Tibial artery (tissue), 4 donors: ENCODE measurements around the gene IL1RAPL1.

Experiments
- DNase-seq, 2 donors: peaks; one replicate each; pipeline ENCODE4 v3.0.0-alpha.2; 2019
- H3K27ac ChIP-seq, 2 donors: fragments of 200-600 bp; sonication (generic) in 1 of 2; 1 replicate in 1 of 2; 2 replicates in 1 of 2; pipeline ENCODE4 v1.5.1; 2018 to 2019; ENCODE audit warnings: mild to moderate bottlenecking in 1 of 2
- H3K27me3 ChIP-seq, 2 donors: fragments of 200-600 bp; sonication (generic) in 1 of 2; one replicate each; pipeline versions ENCODE4 v1.5.1 to v1.6.0; 2016 to 2019
- H3K36me3 ChIP-seq, 3 donors: fragments of 200-600 bp; sonication (generic) in 2 of 3; one replicate each; pipeline ENCODE4 v1.5.1; 2016 to 2019; ENCODE audit warnings: mild to moderate bottlenecking in 2 of 3
- H3K4me1 ChIP-seq, 4 donors: fragments of 200-600 bp; sonication (generic) in 2 of 4; 1 replicate in 3 of 4; 2 replicates in 1 of 4; pipeline ENCODE4 v1.5.1; 2016 to 2019
- H3K4me3 ChIP-seq, 2 donors: fragments of 200-600 bp; sonication (generic) in 1 of 2; 1 replicate in 1 of 2; 2 replicates in 1 of 2; pipeline ENCODE4 v1.5.1; 2018 to 2019; ENCODE audit warnings: mild to moderate bottlenecking in 2 of 2
- H3K9me3 ChIP-seq, 3 donors: fragments of 200-600 bp; sonication (generic) in 1 of 3; one replicate each; pipeline ENCODE4 v1.5.1; 2016 to 2019
- CTCF ChIP-seq, 2 experiments: fragments of 200-600 bp in 1 of 2; fragments of 450-650 bp in 1 of 2; IDR thresholded peaks; one replicate each; pipeline ENCODE4 v1.5.1; 2017 to 2019; ENCODE audit warnings: antibody characterized with exemption in 2 of 2, mild to moderate bottlenecking in 1 of 2, moderate library complexity in 1 of 2
- intact Hi-C: fragments of 100-400 bp; cut with DNase I; formaldehyde crosslinking; loops from one replicate; pipeline ENCODE4 v1.15.0; 2023; ENCODE audit warnings: low total_unique reads

Gene IL1RAPL1

GRCh38 chrX:29434939-29435338, 847.7 kb downstream of the IL1RAPL1 start:
- Histone ChIP-seq H3K4me1 (no peaks in the 10 kb centered on the region), H3K9me3 (no peaks in the 10 kb centered on the region), H3K27ac (no peak overlapping the region), H3K36me3 (no peaks in the 10 kb centered on the region), H3K4me3 (no peak overlapping the region), H3K27me3 (no peaks in the 10 kb centered on the region)
- intact Hi-C loops, result no loop called here
- DNase-seq, result no peak
- TF ChIP-seq CTCF (IDR thresholded peaks at IDR 0.05), result no peak

- Histone ChIP-seq H3K9me3 (no peaks in the 10 kb centered on the region), H3K4me1 (no peaks in the 10 kb centered on the region), H3K27ac (no peak overlapping the region), H3K36me3 (no peaks in the 10 kb centered on the region), H3K4me3 (no peak overlapping the region), H3K27me3 (no peaks in the 10 kb centered on the region)
- no peak for DNase-seq
- TF ChIP-seq CTCF (IDR thresholded peaks at IDR 0.05), result no peak
- intact Hi-C loops, result no loop called here
Measured at GRCh38 chrX:29435396-29435795, 848.1 kb downstream of the IL1RAPL1 start.

- Histone ChIP-seq H3K27me3 (no peaks in the 10 kb centered on the region), H3K4me1 (no peaks in the 10 kb centered on the region), H3K9me3 (no peaks in the 10 kb centered on the region), H3K36me3 (no peaks in the 10 kb centered on the region), H3K4me3 (no peak overlapping the region), H3K27ac (no peak overlapping the region)
- intact Hi-C loops, result no loop called here
- no peak for TF ChIP-seq CTCF (IDR thresholded peaks at IDR 0.05)
- no peak for DNase-seq
Measured at GRCh38 chrX:29447867-29448266, 860.6 kb downstream of the IL1RAPL1 start.

GRCh38 chrX:29453333-29453732, 866.1 kb downstream of the IL1RAPL1 start:
- H3K4me3 ChIP-seq, result no peak overlapping the region
- intact Hi-C loops, result no loop called here
- no peaks in the 10 kb centered on the region for H3K36me3 ChIP-seq
- no peak for TF ChIP-seq CTCF (IDR thresholded peaks at IDR 0.05)
- H3K27ac ChIP-seq, result no peak overlapping the region
- DNase-seq, result no peak
- H3K27me3 ChIP-seq, result no peaks in the 10 kb centered on the region
- H3K4me1 ChIP-seq, result no peaks in the 10 kb centered on the region
- no peaks in the 10 kb centered on the region for H3K9me3 ChIP-seq

GRCh38 chrX:29455702-29456101, 868.5 kb downstream of the IL1RAPL1 start:
- intact Hi-C loops, result no loop called here
- Histone ChIP-seq H3K36me3 (no peaks in the 10 kb centered on the region), H3K4me3 (no peak overlapping the region), H3K27me3 (no peaks in the 10 kb centered on the region), H3K4me1 (no peaks in the 10 kb centered on the region), H3K9me3 (no peaks in the 10 kb centered on the region), H3K27ac (no peak overlapping the region)
- no peak for TF ChIP-seq CTCF (IDR thresholded peaks at IDR 0.05)
- DNase-seq, result no peak

- intact Hi-C loops, result no loop called here
- no peak for TF ChIP-seq CTCF (IDR thresholded peaks at IDR 0.05)
- no peaks in the 10 kb centered on the region for H3K9me3 ChIP-seq
- H3K4me1 ChIP-seq, result no peaks in the 10 kb centered on the region
- H3K4me3 ChIP-seq, result no peak overlapping the region
- H3K27ac ChIP-seq, result no peak overlapping the region
- no peak for DNase-seq
- no peaks in the 10 kb centered on the region for H3K27me3 ChIP-seq
- H3K36me3 ChIP-seq, result no peaks in the 10 kb centered on the region
Measured at GRCh38 chrX:29461039-29461438, 873.8 kb downstream of the IL1RAPL1 start.
